ENCODE data around the gene NDUFV1.

The NDUFV1 gene

DNA sequence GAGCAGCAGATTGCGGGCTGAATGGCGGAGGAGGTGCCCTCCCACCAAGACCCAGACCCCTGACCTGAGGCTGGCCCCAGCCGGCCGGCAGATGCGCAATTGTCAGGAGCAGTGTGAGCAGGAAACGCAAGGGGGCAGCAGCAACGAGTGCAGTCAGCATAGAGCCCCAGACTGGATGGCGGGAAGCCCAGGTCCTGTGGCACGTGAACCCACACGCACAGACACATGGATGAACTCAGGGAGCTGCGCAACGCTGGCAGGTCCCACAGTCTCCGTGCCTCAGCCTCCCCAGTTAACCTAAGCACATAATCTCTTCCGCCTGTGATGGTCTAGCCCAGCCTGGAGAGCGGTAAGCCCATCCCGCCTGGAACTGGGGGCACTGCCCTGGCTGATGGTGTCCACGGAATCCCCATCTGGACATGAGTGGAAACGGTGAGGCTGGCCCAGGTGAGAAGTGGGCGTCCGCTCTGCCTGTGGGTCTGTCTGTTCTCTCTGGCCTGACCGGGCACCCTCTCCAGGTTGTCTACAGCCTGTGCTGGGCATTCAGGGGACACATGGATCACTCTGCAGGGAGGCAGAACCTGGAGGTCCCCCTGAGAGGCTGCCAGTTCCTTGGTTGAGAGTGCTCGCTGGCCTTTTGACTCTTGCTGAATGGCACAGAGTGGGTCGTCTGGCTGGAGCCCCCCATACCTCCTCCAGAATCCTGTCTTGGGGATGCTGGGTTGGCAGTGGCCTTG lies 33.5 kb downstream of the NDUFV1 start:
- peaks cover 0 to 5% (median 4%) of the 10 kb centered on the region in 5 donors for H3K9me3 ChIP-seq (ENCODE audit: control insufficient read depth in 5 of 5, low read length in 5 of 5)
- no peak overlapping the region for H3K27ac ChIP-seq (ENCODE audit: low read depth, low read length)
- H3K27me3 ChIP-seq (ENCODE audit: control insufficient read depth in 5 of 5, insufficient read depth in 4 of 5, low read length in 5 of 5): peaks cover 15 to 27% (median 18%) of the 10 kb centered on the region in 5 donors
- H3K9ac ChIP-seq (ENCODE audit: low read length in 5 of 5): no peak overlapping the region
- H3K4me3 ChIP-seq (ENCODE audit: low read depth in 1 of 5, low read length in 5 of 5): no peak overlapping the region
- peaks cover 0 to 3% (median 2%) of the 10 kb centered on the region in 5 donors for H3K4me1 ChIP-seq (ENCODE audit: control insufficient read depth in 5 of 5, insufficient read depth in 5 of 5, low read length in 5 of 5)
- H3K36me3 ChIP-seq (ENCODE audit: control insufficient read depth in 5 of 5, insufficient read depth in 5 of 5, low read length in 5 of 5): no peaks in the 10 kb centered on the region

DNA sequence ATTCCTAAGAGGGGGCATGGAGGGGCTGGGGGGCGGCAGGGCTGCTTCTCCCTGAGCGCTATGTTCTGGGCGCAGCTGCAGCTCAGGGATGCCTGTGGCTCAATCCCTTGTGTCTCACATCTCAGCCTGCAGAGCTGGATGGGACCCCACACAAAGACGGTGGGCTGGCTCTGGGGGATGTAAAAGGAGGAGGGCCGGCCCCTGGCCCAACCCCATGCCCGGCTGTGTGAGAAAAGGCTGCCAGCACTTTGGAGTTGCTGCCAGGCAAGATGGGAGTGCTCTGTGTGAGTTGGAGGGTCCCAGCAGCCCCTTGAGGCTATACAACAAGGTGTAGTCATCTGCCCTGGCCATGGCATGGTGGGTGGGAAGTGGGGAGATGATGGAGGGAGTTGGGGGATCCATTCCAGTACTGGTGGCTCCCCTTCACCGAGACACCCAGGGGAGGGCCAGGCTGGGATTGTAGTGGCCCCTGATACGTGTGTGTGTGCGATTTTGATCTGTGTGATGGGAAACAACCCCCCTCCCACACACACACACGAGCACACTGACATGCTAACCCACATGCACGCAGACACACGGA lies 34.1 kb downstream of the NDUFV1 start:
- Histone ChIP-seq H3K27me3 (ENCODE audit: control insufficient read depth in 5 of 5, insufficient read depth in 4 of 5, low read length in 5 of 5) (peaks cover 15 to 27% (median 18%) of the 10 kb centered on the region in 5 donors), H3K27ac (ENCODE audit: low read depth, low read length) (no peak overlapping the region), H3K4me1 (ENCODE audit: control insufficient read depth in 5 of 5, insufficient read depth in 5 of 5, low read length in 5 of 5) (peaks cover 0 to 3% (median 2%) of the 10 kb centered on the region in 5 donors), H3K9me3 (ENCODE audit: control insufficient read depth in 5 of 5, low read length in 5 of 5) (peaks cover 0 to 5% (median 4%) of the 10 kb centered on the region in 5 donors), H3K36me3 (ENCODE audit: control insufficient read depth in 5 of 5, insufficient read depth in 5 of 5, low read length in 5 of 5) (no peaks in the 10 kb centered on the region), H3K9ac (ENCODE audit: low read length in 5 of 5) (no peak overlapping the region), H3K4me3 (ENCODE audit: low read depth in 1 of 5, low read length in 5 of 5) (no peak overlapping the region)

DNA sequence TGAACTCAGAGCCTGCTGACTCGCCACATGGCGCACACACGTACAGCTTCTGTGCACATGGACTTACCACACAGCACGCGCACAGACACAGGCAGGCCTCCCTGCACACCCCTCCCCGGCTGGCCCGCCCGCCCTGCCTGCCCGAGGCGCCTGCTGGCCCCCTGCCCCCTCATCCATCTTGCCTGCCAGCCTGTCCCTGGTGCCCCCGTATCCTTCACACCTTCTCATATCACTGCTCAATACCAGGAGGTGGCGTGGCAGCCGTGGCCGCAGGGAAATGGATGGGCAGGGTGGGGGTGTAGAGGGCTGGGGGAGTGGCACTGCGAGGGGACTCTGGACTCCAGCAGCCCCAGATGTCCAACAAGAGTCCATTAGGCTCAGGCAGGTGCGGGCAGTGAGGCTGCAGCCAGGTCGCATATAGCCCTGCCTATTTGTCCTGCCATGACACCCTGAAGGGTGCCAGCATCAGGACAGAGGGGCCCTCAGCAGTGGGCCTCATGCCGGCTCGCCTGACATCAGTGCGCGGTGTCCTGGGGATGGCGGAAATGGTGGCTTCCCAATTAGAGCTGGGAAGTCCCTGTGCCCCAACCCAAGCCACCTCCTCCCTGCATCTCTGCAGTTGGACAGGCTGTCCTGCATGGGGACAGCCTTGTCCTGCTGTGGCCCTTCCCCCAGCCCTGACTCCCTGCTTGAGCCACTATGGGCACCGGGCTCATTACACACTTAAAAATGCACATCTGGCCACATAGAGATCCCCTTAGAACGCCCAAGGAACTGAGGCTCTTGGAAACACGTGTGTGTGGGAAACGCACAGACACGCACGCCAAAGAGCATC lies 34.8 kb downstream of the NDUFV1 start:
- H3K36me3 ChIP-seq (ENCODE audit: control insufficient read depth in 5 of 5, insufficient read depth in 5 of 5, low read length in 5 of 5): no peaks in the 10 kb centered on the region
- H3K27ac ChIP-seq (ENCODE audit: low read depth, low read length): no peak overlapping the region
- peaks cover 0 to 3% (median 2%) of the 10 kb centered on the region in 5 donors for H3K4me1 ChIP-seq (ENCODE audit: control insufficient read depth in 5 of 5, insufficient read depth in 5 of 5, low read length in 5 of 5)
- peaks cover 0 to 5% (median 4%) of the 10 kb centered on the region in 5 donors for H3K9me3 ChIP-seq (ENCODE audit: control insufficient read depth in 5 of 5, low read length in 5 of 5)
- H3K27me3 ChIP-seq (ENCODE audit: control insufficient read depth in 5 of 5, insufficient read depth in 4 of 5, low read length in 5 of 5): peaks cover 20 to 29% (median 23%) of the 10 kb centered on the region in 5 donors
- H3K4me3 ChIP-seq (ENCODE audit: low read depth in 1 of 5, low read length in 5 of 5): no peak overlapping the region
- no peak overlapping the region for H3K9ac ChIP-seq (ENCODE audit: low read length in 5 of 5)

DNA sequence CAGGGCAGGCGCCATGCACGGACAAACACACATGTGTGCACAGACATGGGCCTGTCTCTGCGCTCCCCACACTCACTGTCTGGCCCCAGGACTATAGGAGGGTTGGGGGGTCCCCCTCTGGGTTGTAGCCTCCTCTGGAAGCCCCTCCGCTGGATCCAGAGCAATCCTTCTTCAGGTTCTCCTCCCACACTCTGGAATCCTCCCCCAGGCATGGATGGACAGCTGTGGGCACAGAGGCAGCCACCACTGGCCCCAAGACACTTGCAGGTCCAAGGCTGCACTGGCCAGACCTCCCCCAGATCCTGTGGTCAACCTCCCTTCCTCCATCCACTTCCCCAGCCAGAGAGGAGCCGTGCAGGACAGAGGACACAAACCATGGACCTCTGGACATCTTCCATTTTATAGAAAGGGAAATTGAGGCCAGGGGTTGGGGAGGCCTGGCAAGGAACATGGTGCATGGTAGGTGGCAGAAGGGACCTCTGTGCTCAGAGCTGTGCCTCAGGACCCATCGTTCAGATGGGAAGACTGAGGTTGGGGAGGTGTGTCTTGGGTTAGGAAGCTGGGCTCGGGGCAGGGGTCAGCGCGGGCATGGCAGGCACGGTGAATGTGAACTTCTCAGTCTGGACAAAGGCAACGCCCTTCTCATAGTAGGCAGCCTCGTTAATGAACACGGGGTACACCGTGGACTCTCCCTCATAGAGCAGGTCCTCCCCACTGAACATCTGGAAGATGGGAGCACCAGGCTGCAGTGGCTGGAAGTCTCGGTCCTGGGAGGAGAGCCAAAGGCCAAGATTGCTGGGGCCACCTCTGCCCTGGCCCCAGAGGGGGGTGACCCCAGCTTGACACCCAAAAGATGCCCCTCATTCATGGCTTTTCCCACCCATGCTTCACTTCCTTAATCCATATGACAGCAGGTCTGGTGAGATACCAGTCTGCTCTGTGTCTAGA lies 35.7 kb downstream of the NDUFV1 start:
- peaks cover 0 to 5% (median 4%) of the 10 kb centered on the region in 5 donors for H3K9me3 ChIP-seq (ENCODE audit: control insufficient read depth in 5 of 5, low read length in 5 of 5)
- peaks cover 20 to 37% (median 31%) of the 10 kb centered on the region in 5 donors for H3K27me3 ChIP-seq (ENCODE audit: control insufficient read depth in 5 of 5, insufficient read depth in 4 of 5, low read length in 5 of 5)
- H3K9ac ChIP-seq (ENCODE audit: low read length in 5 of 5): no peak overlapping the region
- no peak overlapping the region for H3K4me3 ChIP-seq (ENCODE audit: low read depth in 1 of 5, low read length in 5 of 5)
- H3K27ac ChIP-seq (ENCODE audit: low read depth, low read length): no peak overlapping the region
- H3K36me3 ChIP-seq (ENCODE audit: control insufficient read depth in 5 of 5, insufficient read depth in 5 of 5, low read length in 5 of 5): no peaks in the 10 kb centered on the region
- peaks cover 0 to 6% (median 3%) of the 10 kb centered on the region in 5 donors for H3K4me1 ChIP-seq (ENCODE audit: control insufficient read depth in 5 of 5, insufficient read depth in 5 of 5, low read length in 5 of 5)

DNA sequence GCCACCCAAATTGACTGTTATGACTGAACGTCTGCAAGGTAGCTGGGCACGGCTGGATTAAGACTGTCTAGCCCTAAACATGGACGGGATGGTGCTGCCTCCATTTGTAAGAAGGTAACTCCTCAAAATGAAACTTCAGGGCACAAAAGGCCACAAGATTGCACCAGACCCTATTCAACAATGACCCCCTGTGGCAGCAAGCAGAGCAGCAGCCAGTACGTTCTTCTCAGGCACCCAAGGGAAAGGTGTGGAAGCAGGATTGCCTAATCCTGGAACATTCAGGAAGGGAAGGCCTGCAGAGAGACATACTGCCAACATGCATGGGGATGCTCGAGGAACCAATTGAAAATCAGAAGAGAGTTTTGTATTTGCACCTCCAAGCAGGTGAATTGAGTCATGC lies 37.3 kb downstream of the NDUFV1 start:
- Histone ChIP-seq H3K9ac (ENCODE audit: low read length in 5 of 5) (no peak overlapping the region), H3K4me3 (ENCODE audit: low read depth in 1 of 5, low read length in 5 of 5) (no peak overlapping the region), H3K36me3 (ENCODE audit: control insufficient read depth in 5 of 5, insufficient read depth in 5 of 5, low read length in 5 of 5) (no peaks in the 10 kb centered on the region), H3K27me3 (ENCODE audit: control insufficient read depth in 5 of 5, insufficient read depth in 4 of 5, low read length in 5 of 5) (peaks cover 26 to 43% (median 38%) of the 10 kb centered on the region in 5 donors), H3K27ac (ENCODE audit: low read depth, low read length) (no peak overlapping the region), H3K9me3 (ENCODE audit: control insufficient read depth in 5 of 5, low read length in 5 of 5) (peaks cover 0 to 5% (median 4%) of the 10 kb centered on the region in 5 donors), H3K4me1 (ENCODE audit: control insufficient read depth in 5 of 5, insufficient read depth in 5 of 5, low read length in 5 of 5) (peaks cover 0 to 9% (median 3%) of the 10 kb centered on the region in 5 donors)

DNA sequence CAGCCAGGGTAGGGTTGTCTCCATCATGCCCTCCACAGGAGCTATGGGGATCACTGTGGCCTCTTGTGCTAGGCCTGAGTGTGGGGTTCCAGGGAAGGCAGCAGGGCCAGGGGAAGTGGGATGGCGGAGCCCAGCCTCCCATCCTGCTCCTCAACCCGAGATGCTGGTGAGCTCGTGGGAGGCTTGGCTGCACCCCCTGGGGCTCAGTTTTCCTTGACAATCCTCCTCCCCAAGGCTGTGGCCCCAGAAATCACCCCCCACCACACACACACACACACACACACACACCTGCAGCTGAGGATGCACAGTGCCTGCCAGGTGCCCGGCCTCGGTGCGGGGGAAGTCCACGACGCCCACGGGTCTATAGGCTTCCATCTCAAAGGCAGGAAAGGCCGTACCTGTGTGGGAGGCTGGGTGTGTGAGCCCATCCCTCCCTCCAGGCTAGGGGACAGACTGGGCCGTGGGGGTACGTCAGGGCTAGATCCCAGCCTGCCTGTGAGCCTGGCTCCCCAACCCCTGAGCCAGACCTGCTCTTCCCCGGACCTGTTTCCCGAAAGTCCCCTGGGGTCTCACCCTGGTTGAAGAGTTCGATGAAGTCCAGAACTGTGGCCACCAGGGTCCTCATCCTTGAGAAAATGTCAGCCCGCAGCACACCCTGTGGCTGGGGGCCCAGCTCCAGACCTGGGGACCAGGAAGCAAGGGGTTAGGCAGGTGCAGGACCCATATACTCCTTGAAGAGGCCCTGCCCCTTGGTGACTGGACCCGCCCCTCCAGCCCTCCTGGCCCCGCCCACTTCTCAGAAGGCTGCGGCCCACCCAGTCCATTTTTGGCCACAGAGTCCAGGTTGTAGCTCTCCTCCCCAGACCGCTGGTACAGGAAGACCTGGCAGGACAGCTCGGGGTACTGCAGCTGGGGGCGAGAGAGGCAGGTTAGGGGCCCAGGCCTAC lies 38.0 kb downstream of the NDUFV1 start:
- Histone ChIP-seq H3K27ac (ENCODE audit: low read depth, low read length) (no peak overlapping the region), H3K4me3 (ENCODE audit: low read depth in 1 of 5, low read length in 5 of 5) (no peak overlapping the region), H3K36me3 (ENCODE audit: control insufficient read depth in 5 of 5, insufficient read depth in 5 of 5, low read length in 5 of 5) (peaks cover 0 to 2% (median 0%) of the 10 kb centered on the region in 5 donors), H3K4me1 (ENCODE audit: control insufficient read depth in 5 of 5, insufficient read depth in 5 of 5, low read length in 5 of 5) (peaks cover 0 to 16% (median 8%) of the 10 kb centered on the region in 5 donors), H3K9ac (ENCODE audit: low read length in 5 of 5) (no peak overlapping the region), H3K9me3 (ENCODE audit: control insufficient read depth in 5 of 5, low read length in 5 of 5) (peaks cover 0 to 9% (median 4%) of the 10 kb centered on the region in 5 donors), H3K27me3 (ENCODE audit: control insufficient read depth in 5 of 5, insufficient read depth in 4 of 5, low read length in 5 of 5) (peaks cover 23 to 41% (median 37%) of the 10 kb centered on the region in 5 donors)

DNA sequence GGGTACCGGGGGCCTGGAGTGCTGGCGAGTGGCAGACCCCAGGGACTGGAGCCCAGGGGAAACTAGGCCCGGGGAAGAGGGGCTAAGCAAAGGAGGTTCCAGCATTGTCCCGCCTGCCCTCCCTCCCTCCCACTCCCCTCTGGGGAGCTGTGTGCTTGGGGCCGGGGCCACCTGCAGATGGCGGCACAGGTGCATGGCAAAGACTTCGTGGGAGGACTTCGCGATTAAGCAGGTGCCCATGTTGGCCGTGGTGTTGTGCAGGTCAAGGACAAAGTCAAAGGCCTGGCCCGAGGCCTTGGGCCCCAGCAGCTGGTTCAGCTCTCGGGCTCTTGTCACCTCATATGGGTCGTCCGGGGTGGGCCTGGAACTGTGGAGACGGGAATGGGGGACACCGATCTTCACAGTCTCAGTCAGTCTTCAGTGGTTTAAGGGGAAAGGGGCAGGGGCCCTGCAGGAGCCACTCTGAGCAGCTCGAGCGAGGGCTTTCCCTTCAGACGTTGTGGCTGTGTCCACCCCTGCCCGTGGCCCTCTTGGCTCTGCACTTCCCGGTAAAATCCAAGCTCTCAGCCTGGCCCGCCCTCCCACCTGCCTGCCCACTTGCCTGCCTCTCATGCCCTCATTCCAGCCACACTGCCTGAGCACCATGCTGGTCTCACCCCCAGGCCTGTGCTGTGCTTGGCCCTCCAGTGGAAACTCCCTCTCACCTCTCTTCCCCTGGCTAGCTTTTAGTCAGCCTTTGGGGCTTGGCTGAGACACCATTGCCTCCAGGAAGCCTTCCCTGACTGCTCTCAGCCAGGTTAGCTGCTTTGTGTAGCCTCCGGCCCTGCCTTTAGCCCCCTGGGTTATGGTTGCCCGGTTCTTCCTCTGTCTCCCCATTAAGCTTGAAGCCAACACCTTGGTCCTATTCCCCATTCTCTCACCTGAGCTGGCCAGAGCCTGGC lies 39.1 kb downstream of the NDUFV1 start:
- peaks cover 14 to 37% (median 33%) of the 10 kb centered on the region in 5 donors for H3K27me3 ChIP-seq (ENCODE audit: control insufficient read depth in 5 of 5, insufficient read depth in 4 of 5, low read length in 5 of 5)
- no peak overlapping the region for H3K27ac ChIP-seq (ENCODE audit: low read depth, low read length)
- H3K4me3 ChIP-seq (ENCODE audit: low read depth in 1 of 5, low read length in 5 of 5): no peak overlapping the region
- H3K9ac ChIP-seq (ENCODE audit: low read length in 5 of 5): no peak overlapping the region
- peaks cover 0 to 9% (median 4%) of the 10 kb centered on the region in 5 donors for H3K9me3 ChIP-seq (ENCODE audit: control insufficient read depth in 5 of 5, low read length in 5 of 5)
- H3K36me3 ChIP-seq (ENCODE audit: control insufficient read depth in 5 of 5, insufficient read depth in 5 of 5, low read length in 5 of 5): peaks cover 0 to 2% (median 0%) of the 10 kb centered on the region in 5 donors
- H3K4me1 ChIP-seq (ENCODE audit: control insufficient read depth in 5 of 5, insufficient read depth in 5 of 5, low read length in 5 of 5): peaks cover 0 to 24% (median 7%) of the 10 kb centered on the region in 5 donors

Measured in subcutaneous abdominal adipose tissue (tissue), 5 donors.